Stimulated activated CD8-positive, alpha-beta memory T cell treated with anti-CD3 and anti-CD28 coated beads, Interleukin-15, amount 100 ng/mL, for 1 hour (primary cell): ENCODE results near the gene CD52.
"Not testable (repeated sequence)": the region's sequence is repeated elsewhere in the genome, so short reads cannot be mapped to it uniquely, and the experiment has no call there.

Source experiments
- DNase-seq: peaks from one replicate; pipeline ENCODE4 v3.0.0-alpha.2; 2020; ENCODE audit warnings: low read depth

The CD52 gene

DNA sequence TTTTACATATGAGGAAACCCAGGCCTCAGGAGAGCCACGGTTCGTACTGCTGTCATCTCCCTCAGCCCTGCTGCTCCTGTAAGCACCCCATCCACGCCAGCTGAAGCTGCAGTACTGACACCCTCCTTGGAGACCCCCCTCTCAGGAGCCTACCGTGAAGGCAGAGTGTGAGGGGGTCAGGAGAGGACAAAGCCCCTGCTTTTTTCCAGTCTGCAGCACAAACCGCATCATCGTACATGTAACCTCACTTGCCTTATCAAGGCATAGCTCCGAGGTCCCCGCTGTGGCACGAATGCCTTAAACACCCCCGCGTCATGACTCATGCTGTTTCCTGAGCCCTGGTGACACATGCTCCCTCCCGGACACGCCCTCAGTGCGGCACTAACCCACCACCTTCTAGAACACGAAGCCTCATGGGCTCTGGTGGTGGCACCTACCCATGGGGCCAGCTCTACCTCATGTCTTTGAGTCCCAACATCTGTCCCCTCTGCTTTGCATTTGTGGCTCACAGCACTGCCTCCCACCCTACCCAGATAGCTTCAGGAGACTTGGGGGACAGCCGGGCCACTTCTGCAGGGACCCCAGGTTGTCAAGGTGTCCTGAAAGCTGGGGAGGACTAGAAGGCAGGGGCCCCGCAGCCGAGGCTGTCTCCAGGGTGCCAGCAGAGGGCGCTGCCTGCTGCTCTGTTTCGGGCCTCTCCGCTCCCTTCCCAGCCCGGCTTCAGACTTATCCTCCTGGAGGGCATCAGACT, 33.0 kb upstream of the CD52 start:
- peak; percentile 87 for DNase-seq

DNA sequence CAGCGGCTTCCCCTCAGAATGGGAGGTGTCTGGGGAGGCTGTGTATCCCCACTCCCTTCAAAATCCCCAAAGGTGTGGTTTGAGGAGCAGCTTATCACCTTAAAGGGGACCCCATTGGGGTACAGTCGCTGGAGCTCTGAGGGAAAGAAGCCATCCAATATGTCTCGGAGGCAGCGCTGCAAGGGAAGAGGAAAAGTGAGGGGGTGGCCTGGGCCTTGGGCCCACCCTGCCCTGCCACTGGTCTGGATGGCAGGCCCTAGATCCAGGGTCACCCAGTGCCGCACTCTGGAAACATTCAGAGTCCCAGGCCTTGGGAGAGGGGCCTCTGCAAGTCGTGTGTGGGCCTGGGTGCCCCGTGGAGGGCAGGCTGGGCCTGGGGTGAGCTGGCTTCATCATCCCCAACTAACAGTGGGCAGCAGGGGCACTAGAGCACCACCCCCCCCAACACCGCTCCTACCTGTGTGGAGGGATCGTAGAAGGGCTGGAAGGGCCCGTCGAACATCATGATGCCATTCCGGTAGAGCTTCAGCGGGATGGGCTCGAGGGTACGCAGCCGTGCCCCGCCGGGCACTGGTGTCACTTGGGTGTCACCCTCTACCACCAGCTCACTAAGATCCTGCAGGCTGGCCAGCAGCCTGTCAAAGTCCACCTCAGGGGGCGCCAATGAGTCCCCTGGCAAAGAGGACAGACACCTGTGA, 32.2 kb upstream of the CD52 start:
- DNase-seq: no peak

DNA sequence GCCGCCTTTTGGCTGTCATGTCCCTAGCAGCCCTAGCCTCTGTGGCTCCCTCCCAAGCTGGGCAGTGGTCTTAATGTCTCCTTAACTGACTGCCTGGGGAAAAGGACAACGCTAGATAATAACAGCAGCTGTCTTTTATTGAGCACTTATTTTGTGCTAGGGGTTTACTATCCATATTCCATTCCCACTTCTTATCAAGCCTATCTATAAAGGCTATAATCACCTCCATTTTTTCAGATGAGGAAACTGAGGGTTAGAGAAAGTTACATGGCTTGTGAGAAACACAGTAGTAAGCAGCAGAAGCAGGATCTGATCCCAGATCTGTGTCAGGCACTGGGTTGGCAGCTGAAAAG, 31.7 kb upstream of the CD52 start:
- DNase-seq: no peak

DNA sequence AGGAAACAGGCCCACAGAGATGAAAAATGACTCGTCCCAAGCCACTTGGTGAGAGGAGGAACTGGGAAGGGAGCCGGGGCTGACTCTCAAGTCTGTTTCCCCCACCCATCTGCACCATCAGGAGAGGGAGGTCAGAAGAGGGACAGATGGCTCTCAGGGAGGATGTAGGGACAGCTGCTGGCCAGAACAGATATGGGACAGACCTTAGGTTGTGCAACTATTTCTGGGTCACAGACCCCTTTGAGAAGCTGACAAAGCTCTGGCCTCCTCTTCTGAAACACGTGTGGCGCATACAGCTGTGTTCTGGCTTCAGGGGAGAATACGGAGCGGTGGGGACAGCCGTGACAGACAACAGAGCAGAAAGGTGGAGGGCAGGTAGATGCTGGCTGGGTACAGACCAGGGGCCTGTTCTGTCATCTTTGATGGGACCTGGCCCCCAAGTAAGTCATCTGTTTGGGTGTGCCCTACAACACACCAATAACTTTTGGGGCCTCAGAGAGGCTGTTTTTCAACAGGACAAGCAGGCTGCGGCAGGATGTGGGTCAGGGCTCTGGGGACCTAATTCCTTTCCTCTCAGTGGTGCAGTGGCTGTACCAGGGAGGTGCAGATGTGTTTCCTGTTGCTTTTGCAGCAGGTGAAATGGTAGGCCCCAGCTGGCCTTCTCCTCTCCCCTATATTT, 30.6 kb upstream of the CD52 start:
- no peak for DNase-seq

DNA sequence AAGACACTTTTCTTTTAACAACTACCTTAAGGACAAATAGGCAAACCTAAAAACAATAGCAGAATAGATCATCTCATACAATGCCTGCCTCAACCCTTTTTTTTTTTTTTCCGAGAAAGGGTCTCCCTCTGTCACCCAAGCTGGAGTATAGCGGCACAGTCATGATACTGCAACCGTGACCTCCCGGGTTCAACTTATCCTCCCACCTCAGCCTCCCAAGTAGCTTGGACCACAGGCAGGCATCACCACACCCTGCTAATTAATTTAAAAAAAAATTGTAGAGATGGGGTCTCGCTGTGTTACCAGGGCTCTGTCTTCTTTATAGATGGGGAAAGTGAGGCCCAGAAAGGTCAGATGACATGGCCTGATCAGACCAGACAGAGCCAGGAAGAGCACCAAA, 29.9 kb upstream of the CD52 start:
- DNase-seq: no peak

DNA sequence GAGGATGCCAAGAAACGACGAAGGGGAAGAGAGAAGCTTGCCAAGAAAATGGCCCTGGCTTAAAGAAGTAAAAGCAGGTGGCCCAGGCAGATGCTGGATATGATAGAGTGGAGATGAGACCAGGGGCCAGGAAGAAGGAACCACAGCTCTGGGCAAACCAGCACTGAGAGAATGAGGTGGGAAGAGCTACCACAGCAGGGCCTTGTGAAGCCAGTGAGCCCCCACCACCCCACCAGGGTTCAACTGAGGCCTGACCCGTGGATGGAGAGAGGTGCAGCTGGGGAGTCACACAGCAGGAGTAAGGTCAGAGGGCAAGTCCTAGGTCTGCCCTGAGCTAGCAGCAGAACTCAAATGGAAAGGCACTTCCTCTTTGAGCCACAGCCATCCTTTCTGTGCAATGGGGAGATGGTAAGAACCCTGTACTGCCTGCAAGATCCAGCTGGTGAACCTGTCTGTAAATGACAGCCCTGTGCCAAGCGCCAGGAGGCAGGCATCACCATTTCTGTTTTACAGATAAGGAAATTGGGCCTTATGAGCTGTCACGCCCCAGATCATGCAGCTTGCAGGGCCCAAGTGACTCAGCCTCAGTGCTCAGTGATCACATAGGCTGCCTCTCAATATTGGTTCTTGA, 29.3 kb upstream of the CD52 start:
- DNase-seq: no peak

DNA sequence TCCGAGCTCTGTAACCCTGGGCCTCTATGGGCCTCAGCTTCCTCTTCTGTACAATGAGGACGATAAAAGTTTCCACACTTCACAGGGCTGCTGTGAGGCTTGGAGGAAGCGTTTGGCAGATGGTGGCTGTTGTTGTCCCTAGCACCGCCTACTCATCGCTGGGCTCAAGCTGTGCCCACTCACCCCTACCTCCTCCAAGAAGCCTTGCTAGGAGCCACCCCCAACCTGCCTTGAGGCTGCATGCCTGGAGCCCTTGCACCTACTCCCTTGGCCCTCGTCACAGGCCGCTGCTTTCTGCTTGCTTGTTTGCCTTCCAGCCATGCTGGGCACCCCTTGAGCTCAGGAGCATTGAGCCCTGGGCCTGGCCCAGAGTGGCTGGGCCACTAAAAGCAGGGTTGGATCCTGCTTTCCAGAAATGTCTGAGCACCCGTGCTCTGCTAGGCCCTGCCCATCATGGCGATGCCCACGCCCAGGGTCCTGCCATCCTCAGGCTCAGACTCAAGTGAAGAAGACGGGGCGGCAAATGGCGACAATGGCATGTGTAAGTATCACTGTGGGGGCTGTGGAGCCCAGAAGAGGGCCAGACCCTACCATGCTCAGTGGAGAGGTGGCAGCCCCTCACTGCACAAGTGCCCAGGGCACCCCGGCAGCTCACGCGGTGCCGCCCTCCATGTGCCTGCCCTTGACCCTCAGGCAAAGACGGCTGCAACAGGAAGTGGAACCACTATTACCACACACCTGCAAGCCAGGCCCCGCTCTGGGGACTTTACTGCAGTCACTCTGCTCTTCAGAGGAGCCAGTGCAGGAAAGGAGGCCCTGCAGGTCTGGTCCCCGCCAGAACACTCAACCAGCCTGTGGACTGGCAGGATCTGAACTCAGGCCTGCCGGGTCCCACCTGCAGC, 28.3 kb upstream of the CD52 start:
- no peak for DNase-seq

DNA sequence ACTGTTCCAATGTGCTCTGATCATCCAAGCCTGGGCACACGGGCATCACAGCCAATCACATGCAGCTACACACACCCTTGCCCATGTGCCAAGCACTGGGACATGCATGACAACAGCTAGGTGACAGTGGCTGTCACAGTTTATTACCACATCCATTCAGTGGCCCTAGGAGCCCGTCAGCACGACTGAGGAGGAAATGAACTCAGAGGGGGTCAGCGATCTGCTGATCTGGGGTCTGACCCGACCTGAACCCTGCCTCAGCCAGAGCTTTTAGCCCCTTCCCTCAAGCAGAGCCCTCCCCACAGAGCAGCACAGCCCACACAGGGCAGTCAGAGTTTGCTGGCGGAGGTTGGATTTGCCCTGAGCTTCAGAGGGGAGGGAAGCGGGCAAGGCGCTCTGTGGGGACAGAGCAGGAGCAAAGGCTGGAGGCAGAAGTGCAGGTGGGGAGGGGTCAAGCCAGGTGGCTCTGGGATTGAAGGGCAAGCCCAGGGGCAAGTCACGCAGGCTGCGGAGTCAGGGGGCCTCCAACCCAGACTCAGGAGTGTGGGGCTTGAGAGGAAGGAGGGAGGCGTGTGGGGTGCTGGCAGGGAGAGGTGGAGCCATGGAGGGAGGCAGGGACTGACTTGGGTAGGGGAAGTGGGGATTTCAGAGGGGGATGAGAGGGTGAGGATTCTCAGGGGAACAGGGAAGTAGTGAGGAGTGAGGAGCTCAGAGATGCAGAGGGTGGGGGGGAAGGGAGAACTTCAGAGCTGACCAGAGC, 27.5 kb upstream of the CD52 start:
- DNase-seq: no peak

DNA sequence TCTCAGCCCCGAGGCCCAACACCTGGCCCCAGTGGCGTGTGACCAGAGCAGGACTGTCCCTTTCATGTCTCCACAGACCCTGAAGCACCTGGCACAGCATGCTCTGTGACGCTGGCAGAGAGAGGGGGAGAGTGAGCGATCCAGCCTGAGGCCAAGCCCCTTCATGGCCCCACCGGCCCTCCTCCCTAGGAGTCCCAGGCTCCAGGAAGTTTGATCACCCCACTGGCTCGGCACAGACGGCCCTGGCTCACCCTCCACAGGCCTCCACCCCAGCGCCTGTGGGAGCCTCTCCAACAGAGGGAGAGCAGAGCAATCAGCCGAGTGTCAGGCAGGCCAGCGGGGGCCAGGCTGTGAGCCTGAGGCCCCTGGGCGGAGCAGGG, 26.9 kb upstream of the CD52 start:
- DNase-seq: no peak

DNA sequence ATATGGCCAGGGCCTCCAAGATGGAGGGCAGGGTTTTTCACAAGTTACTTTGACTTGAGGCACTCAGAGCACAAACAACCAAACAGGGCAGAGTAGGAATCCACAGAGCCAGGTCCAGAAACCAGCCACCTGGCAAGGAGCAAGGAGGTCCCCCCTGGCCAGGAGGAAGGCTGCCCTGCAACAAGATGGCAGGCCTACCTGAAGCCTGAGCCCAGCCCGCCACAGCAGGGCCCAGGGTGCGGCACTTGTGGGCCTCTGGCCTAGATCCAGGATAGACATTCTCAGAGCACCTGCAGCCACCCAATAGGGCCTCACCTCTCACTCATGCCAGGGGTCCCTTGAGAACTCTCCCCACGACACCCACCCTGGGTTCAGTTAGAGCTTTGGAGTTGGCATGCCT, 26.3 kb upstream of the CD52 start:
- no peak for DNase-seq

DNA sequence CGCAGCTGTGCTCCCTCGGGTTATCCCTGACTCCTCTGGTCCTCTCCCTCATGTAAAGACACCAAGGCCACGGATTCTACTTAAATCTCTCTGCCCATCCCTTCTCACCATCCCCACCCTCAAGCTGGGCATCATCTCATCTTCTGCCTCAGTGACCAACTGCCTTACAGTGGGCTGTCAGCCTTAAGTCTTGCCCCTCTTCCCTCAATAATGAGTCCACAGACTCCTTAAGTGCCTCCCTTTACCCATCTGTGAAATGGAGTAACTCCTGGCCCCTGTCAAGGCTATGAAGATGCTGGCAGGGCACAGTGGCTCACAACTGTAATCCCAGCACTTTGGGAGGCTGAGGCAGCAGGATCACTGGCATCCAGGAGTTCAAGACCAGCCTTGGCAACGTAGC, 25.8 kb upstream of the CD52 start:
- DNase-seq: no peak

DNA sequence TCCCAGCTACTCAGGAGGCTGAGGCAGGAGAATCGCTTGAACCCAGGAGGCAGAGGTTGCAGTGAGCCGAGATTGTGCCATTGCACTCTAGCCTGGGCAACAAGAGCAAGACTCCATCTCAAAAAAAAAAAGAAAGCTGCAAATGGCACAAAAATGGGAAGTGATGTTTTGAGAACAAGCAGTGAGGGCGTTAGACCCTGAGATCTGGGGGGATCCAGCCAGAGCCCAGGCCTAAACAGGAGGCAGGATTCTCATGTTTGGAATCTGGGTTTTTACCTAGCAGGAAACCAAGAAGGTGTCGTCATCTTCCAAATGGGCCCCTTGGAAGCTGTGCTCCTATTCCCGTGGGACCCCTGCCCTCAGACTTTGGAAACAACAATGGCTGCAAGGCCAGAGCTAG, 25.0 kb upstream of the CD52 start:
- not testable (repeated sequence) for DNase-seq

DNA sequence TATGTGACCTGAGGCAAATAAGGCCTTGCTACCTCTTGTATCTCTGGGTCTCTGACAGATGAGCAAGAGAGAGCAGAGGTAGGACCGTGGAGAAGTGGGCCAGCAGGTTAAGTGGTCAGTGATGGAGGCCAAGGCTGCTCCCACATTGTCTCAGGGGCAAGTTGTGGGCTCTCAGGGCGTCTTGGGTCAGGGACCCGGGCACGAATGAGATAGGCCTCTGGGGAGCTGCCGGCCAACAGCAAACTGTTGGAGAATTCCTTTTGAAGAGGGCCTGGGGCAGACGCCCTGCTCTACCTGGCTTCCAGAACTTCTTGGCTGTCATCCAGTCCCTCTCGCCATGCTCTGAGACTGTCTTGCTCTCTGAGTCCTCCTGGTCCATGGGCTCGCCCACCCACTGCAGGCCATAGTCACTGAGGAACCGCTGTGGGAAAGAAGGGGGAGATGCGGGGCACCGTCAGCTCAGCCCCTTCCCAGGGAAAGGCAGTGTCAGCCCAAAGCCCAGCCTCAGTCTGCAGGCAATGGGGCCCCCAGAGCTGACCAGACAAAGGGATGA, 23.8 kb upstream of the CD52 start:
- DNase-seq: no peak

DNA sequence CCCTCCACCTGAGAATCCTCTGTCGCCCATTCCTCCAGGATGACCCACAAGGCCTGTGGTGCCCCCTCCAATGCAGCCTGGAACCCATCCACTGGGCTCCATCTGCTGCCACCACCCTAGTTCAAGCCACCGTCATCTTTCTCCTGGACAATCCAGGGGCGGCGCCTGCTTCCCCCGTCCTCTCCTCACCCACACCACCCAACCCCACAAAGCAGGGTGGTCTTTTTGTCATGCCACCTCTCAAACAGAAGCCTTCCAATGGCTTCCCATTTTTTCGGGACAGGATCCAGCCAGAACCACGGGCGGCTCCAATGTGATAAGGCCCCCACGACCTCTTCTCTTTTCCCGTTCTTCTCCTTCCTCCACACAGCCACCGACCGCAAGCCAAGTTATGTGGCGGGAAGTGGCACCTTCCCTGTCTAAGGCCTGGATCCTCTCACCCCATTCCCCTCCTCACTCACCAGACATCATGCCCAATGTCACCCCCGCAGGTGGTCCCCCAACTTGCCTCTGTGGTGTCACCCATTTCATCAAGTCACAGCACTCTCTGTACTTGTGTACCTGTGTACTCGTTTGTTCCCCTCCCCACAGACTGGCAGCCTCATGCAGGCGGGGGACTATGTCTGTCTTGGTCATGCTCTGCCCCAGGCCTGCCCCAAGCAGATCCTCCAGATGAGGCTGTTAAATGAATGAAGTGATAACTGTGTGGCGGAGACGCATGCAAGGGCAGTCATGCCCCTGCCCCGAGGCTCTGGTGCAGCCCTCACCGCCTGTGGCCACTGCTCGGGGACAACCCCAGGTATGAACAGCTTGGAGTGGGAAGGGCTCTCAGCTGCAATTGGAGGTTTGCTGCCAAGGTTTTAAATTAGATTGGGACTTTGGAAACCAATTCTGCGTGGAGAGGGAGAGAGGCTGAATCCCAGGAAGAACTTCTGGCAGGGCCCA, 22.3 kb upstream of the CD52 start:
- no peak for DNase-seq

DNA sequence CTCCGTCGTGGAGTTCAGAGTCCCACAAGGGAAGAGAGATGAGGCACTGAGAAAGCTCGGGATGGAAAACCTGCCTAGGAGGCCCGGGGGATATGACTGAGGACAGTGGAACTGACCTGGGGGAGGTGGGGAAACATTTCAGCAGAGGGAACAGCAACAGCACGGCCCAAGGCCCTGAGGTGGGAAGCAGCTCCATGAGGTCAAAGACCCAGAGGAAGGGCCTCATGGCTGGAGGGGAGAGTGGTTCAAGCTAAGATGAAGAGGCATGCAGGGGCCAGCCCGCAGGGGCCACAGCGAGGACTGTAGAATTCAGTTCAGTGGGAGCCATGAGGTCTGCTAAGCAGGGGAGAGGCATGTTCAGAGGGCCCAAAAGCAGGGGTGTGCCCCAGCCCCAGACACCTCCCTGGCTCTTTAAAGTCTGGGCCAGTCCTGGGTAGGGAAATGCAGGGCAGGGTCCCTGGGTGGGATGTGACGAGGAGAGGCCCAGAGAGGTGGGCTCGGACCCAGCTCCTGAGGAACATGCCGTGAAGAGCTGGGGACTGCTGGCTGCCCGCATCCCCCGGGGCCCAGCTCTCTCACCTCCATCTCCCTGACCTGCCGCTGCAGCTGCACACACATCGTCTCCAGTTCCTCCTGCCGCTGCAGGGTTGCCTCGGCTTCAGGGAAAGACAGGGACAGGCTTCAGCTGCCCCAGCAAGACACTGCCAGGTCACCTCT, 21.3 kb upstream of the CD52 start:
- no peak for DNase-seq

DNA sequence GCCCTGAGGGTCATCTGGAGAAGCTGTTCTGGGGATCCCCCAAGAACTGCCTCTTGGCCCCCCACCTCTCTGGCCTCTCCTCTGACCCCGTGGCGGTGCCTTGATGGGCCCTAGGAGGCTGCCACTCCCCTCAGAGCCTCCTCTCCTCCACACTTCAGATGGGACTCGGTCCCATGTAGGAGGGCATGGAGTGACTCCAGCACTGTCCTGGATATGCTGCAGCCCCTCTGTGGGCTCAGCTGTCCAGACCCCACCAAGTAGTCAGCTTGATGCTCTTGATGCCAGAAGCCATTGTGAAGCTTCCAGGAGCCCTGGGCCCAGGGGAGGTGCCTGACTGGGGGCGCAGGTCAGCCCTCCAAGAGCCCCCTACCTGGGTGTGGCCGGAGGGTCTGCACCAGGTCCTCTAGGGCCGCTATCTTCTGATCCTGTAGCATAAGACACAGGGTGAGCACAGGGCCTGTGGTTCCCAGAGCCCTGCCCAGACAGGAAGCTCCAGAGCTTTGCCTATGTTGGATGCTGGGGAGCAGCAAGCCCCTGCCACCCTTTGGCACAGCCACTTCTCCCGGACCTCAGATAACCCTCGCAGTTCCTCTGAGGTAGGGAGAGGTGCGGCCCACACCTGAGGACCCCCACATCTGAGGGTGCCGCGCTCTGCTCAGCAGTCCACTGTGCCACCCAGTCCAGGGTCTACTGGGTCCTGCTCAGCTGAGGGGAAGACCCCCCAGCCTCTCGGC, 20.5 kb upstream of the CD52 start:
- no peak for DNase-seq

DNA sequence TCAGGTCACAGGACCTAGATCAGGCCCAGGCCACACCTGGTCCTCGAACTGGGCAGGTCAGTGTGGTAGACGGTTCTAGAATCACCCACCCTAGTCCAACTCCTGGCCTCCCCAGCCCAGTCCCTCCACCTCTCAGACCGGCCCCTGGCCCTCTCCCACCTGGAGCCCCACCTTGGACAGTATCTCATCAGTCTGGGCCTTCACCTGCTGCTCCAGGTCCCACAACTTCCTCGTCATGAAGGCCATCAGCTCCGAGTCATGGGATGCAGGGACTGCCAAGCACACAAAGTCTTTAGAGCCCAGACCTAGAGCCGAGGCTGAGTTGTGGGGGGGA, 20.0 kb upstream of the CD52 start:
- no peak for DNase-seq

DNA sequence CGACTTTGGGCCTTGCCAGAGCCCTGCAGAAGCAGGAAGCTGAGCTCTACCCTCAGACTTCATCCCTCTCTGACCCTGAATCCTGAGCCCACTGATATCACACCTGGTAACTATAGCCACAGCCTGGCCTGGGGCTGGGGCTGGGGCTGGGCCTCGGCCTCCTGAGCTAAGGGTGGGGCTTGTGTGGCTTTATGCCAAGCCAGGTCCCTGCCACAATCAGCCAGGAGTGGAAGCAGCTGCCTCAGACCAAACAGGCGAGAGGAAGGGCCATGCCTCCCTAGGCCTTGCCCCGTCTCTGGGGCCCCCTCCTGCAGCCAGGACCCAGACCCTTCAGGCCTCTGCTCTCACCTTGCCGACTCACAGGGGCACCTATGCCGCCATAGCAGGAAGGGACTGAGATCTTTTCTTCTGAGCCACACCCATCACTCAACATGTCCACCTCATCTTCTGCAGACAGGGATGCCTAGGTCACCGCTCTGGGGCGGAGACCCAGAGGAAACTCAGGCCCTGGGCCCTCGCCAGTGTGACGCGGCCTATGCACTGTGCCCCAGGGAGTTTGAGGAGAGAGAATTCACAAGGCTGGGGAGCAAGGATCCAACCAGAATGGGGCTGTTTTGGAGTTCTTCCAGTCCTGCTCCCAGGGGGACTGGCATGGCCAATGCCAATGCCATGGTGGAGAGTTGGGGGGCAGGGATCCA, 17.0 kb upstream of the CD52 start:
- no peak for DNase-seq
